ENCODE results near the gene ZDHHC19. TPM values are rescaled to one million over a fixed set of nuclear protein-coding genes. Genes with fewer than 3 reads are reported as not detected.
A peak's percentile ranks its signal among the peaks of the same experiment; 100 is the strongest.

ZDHHC19 gene
- total and polyA plus RNA-seq, 10 donors, result 0.79 to 44.6 (median 7.1) TPM

GRCh38 chr3:196227629-196228493, 16.7 kb upstream of the ZDHHC19 start:
- no peak for DNase-seq
- Histone ChIP-seq H3K4me1 (peaks cover 0 to 17% (median 4%) of the 10 kb centered on the region in 6 donors), H3K27ac (no peak overlapping the region), H3K9me3 (no peaks in the 10 kb centered on the region), H3K36me3 (peaks cover 0 to 8% (median 0%) of the 10 kb centered on the region in 6 donors), H3K4me3 (no peak overlapping the region), H3K27me3 (replicated peaks in 1 of 7) (no peaks in the 10 kb centered on the region)
- intact Hi-C loops (cut with DNase I; ENCODE audit: low total_unique reads), result no loop called here
- 55 to 77% (median 66%) methylated on average over 19 to 24 of the region's 24 CpGs for WGBS, 5 donors
- TF ChIP-seq POLR2AphosphoS5 (IDR thresholded peaks at IDR 0.05), result peak in 2 of 3 donors; percentile 6 to 42
- no peak for TF ChIP-seq CTCF (IDR thresholded peaks at IDR 0.05 in 8 of 11, conservative IDR thresholded peaks at IDR 0.05 in 3 of 11)

GRCh38 chr3:196227121-196227561, 15.9 kb upstream of the ZDHHC19 start:
- peaks cover 0 to 8% (median 0%) of the 10 kb centered on the region in 6 donors for H3K36me3 ChIP-seq
- intact Hi-C loops (cut with DNase I; ENCODE audit: low total_unique reads), result no loop called here
- no peak overlapping the region for H3K4me3 ChIP-seq
- 63 to 79% (median 75%) methylated on average over 7 to 14 of the region's 14 CpGs for WGBS, 5 donors
- H3K27ac ChIP-seq, result no peak overlapping the region
- TF ChIP-seq CTCF (IDR thresholded peaks at IDR 0.05 in 8 of 11, conservative IDR thresholded peaks at IDR 0.05 in 3 of 11) (no peak), POLR2A (IDR thresholded peaks at IDR 0.05) (no peak), POLR2AphosphoS5 (IDR thresholded peaks at IDR 0.05) (no peak)
- DNase-seq, result no peak
- no peaks in the 10 kb centered on the region for H3K9me3 ChIP-seq
- H3K27me3 ChIP-seq (replicated peaks in 1 of 7), result no peaks in the 10 kb centered on the region
- H3K4me1 ChIP-seq, result peaks cover 0 to 17% (median 4%) of the 10 kb centered on the region in 6 donors

GRCh38 chr3:196225763-196226364, 14.7 kb upstream of the ZDHHC19 start:
- H3K27me3 ChIP-seq (replicated peaks in 1 of 7), result no peaks in the 10 kb centered on the region
- DNase-seq, result no peak
- no peaks in the 10 kb centered on the region for H3K9me3 ChIP-seq
- no peak overlapping the region for H3K27ac ChIP-seq
- H3K36me3 ChIP-seq, result no peaks in the 10 kb centered on the region
- no peak overlapping the region for H3K4me3 ChIP-seq
- peaks cover 0 to 17% (median 4%) of the 10 kb centered on the region in 6 donors for H3K4me1 ChIP-seq
- TF ChIP-seq CTCF (IDR thresholded peaks at IDR 0.05 in 8 of 11, conservative IDR thresholded peaks at IDR 0.05 in 3 of 11) (no peak), POLR2A (IDR thresholded peaks at IDR 0.05) (no peak), POLR2AphosphoS5 (IDR thresholded peaks at IDR 0.05) (no peak)
- intact Hi-C loops (cut with DNase I; ENCODE audit: low total_unique reads), result no loop called here
- 81 to 95% (median 89%) methylated on average over 15 of the region's 15 CpGs for WGBS, 5 donors

- no peak overlapping the region for H3K27ac ChIP-seq
These were observed 13.9 kb upstream of the ZDHHC19 start for GRCh38 chr3:196225086-196225485.

More at GRCh38 chr3:196225086-196225485, 13.9 kb upstream of the ZDHHC19 start:
- no peak for TF ChIP-seq POLR2AphosphoS5 (IDR thresholded peaks at IDR 0.05)
- no peak for TF ChIP-seq CTCF (IDR thresholded peaks at IDR 0.05 in 8 of 11, conservative IDR thresholded peaks at IDR 0.05 in 3 of 11)
- TF ChIP-seq POLR2A (IDR thresholded peaks at IDR 0.05), result no peak
- DNase-seq, result no peak
- intact Hi-C loops (cut with DNase I; ENCODE audit: low total_unique reads), result no loop called here
- H3K27me3 ChIP-seq (replicated peaks in 1 of 7), result no peaks in the 10 kb centered on the region
- H3K4me3 ChIP-seq, result no peak overlapping the region
- H3K4me1 ChIP-seq, result peaks cover 0 to 22% (median 6%) of the 10 kb centered on the region in 6 donors
- no peaks in the 10 kb centered on the region for H3K36me3 ChIP-seq
- WGBS, 5 donors, result 85 to 98% (median 92%) methylated on average over 10 of the region's 10 CpGs
- no peaks in the 10 kb centered on the region for H3K9me3 ChIP-seq
